GM21737 (cell line): ENCODE measurements around the gene SPRING1.
"Not testable (repeated sequence)": the region's sequence is repeated elsewhere in the genome, so short reads cannot be mapped to it uniquely, and the experiment has no call there.

Source experiments
- ATAC-seq: cut with Tn5 transposase; IDR thresholded peaks from one replicate; pipeline ENCODE4 v1.9.1; 2021; ENCODE audit warnings: mild to moderate bottlenecking, moderate library complexity; ENCODE audit not compliant: unreplicated experiment

SPRING1 gene

GRCh38 chr12:116742787-116743186 lies 4.9 kb upstream of the SPRING1 start:
- ATAC-seq, result not testable (repeated sequence)

DNA sequence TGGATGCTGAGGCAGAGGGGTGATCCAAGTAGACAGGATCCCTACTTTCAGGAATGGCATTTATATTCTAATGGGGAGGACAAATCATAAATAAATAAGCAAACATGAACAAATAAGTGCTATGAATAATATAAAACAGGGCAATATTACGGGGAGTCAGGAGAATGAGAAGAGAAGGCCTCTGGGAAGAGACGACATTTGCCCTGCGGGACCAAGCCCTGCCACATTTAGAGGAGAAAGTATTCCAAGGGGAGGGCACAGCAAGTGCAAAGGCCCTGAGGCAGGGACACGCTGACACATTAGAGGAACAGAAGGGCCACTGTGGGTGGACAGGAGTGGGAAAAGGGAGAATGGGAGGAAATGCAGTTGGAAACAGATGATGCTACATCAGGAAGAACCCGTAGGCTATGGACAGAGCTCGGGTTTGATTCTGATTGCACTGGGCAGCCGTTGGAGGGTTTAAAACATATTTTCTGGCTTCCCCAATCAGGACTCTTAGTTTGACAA lies 1.6 kb upstream of the SPRING1 start:
- ATAC-seq, result no peak

- no peak for ATAC-seq
Measured at GRCh38 chr12:116736962-116737773, 701 bp downstream of the SPRING1 start.

- ATAC-seq, result no peak
Measured at GRCh38 chr12:116735951-116736599, 1.8 kb downstream of the SPRING1 start.

DNA sequence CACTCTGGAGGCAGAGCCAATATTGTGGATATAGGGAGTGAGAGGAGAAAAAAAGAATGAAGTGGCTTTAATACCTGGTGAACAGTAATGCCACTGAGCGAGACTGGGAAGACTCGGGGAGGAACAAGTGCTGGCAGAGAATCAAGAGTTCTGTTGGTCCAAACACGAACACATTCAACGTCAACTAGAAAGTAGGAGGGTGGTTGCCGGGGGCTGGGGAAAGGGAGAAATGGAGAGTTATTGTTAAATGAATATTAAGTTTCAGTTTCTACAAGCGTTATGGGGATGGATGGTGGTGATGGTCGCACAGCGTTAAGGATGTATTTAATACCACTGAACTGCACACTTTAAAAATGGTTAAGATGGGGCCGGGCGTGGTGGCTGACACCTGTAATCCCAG lies 2.8 kb downstream of the SPRING1 start:
- no peak for ATAC-seq

DNA sequence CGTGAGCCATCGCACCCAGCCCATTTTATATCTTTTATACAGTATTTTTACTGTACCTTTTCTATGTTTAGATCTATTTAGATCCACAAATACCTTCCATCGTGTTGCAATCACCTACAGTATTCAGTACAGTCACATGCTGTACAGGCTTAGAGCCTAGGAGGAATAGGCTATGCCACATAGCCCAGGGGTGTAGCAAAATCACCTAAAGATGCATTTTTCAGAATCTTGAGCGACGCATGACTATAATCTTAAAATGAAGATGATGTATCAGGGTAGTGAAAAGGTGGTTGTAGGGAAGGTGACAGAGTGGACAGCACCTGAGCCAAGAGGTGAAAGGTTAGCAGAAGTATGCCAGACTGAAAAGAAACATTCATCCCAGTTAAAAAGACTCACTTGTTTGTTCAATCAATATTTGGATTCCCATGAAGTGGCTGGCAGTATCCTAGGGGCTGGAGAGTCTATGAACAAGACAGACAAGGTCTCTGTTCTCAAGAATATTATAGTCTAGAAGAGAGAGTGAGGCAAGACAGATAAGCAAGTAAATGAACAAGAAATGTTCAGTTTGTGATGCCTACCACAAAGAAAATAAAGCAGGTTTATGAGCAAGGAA lies 3.6 kb downstream of the SPRING1 start:
- no peak for ATAC-seq

GRCh38 chr12:116731801-116732200 lies 6.1 kb downstream of the SPRING1 start:
- no peak for ATAC-seq

GRCh38 chr12:116727891-116728290 lies 10.0 kb downstream of the SPRING1 start:
- no peak for ATAC-seq

DNA sequence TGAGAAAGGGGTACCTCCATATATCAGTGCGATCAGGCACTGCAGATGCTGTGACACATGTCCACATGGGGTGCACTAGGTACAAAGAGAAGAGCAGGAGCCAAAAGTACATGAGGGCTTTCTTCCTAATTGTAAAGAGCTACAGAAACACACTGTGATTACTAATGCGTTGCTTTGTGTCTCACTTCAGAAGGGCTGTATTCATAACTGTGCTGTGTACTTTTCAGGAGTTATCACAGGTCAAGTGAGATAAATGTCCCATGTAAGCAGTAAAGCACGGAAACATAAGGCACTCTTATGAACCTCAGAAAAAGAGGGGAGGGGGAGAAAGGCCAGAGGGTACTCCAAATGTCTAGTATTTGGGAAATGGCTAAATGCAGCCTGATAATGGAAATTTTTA lies 10.6 kb downstream of the SPRING1 start:
- no peak for ATAC-seq

GRCh38 chr12:116726694-116727093 lies 11.2 kb downstream of the SPRING1 start:
- no peak for ATAC-seq

GRCh38 chr12:116722245-116722644 lies 15.6 kb downstream of the SPRING1 start:
- no peak for ATAC-seq

GRCh38 chr12:116719731-116720528 lies 17.9 kb downstream of the SPRING1 start:
- ATAC-seq, result no peak

DNA sequence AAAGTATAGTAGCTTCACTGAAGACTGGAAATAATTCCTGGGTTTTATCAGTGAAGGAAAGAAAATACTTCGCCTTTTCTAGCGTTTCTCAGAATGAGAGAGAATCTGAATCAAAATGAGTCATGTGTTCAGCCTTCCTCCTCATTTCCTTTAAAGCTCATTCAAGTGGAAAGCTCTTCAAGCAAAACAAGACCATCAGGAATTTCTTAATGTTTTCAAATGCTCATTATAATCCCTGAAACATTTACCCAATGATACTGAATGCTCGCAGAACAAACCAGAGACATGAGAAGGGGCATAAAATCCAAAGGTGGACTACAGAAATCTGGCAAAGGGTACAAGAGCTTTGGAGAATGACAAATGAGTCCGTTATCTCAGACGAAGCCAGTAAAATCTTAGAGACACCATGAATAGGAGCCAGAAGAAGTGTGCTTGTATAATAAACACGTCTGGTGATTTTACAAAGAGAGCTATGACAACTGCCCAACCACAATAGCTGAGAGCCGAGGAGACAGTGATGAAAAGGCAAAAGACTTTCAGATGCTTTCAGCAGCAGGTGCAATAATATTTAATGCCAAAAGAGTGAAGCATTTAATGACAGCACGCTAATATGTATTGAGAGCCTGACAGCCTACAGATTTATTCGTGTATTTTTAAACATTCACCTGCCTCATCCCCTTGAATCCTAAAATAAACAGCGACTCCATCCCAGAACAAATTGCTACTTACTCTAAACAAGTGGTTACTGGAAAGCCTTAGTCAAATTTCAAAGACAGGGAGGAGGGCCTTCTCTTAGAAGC lies 19.0 kb downstream of the SPRING1 start:
- ATAC-seq, result no peak

GRCh38 chr12:116717466-116718437 lies 20.1 kb downstream of the SPRING1 start:
- no peak for ATAC-seq

DNA sequence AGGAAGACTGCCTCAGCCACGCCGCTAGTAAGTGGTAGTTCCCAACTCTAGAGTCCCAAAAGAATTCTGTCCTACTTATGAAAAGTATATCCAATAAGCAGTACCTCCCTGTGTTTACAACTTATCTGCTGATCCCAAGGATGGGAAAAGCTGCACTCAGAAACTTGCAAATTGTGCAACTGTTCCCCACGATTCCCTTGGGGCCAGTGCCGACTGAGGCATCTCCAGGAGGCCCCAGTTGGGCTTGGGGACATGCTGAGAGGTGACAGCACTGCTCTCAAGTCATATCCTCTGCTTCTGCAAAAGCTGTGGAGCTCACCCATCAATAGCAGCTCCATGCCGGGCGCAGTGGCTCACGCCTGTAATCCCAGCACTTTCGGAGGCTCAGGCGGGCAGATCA lies 23.7 kb downstream of the SPRING1 start:
- no peak for ATAC-seq

DNA sequence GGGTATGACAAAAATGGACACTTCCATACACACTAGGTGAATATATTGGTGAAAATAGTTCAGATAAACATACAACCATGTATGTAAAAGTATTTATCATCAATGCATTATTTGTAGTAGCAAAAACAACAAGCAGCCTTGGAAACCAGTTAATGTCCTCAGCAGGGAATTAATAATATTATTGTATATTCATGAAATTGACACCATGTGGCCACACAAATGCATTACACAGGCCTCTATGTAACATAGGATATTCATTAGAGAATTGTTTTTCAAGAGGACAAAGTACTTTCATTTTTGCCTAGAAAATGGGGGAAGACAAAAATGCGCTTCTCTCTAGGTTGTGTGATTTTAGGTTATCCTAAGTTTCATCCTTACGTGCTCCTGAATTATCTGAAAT lies 24.3 kb downstream of the SPRING1 start:
- no peak for ATAC-seq

DNA sequence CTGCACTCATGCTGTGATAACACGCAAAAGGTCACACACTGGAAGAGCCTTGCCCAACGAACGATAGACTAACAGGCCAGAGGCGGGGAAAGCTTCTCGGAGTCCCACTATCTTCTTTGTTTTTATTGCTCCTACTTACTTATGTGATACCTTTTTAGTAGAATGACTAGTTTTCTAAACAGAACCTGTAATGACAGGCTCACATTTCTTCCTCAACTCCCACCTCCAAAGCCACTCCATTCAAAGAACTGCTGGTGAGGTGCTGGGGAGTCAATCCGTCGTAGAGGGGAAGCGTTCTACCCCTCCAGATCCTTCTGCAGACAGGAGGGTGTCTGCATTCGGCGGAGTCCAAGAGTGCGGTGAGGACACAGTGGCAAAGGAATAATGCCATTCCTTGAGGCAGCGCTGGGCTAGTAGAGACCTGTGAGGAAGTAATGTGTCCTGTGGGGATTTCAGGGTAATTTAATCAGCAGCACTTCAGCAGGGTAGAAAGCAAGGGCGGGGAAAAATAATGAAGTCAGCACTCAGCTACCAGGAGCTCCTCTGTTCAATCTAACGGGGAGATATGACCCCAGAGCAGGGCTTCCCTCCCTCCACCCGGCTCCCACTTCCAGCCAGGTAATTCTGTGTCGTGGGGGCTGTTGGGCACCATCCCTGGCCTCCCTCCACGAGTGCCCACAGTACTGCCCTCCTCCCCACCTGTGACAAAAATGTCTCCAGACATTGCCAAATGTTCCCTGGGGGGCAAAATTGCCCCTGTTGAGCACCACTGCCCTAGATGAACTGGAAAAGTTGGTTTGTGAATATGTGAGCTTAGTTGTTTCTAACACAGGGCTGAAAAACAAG lies 25.2 kb downstream of the SPRING1 start:
- ATAC-seq, result no peak
